ENCODE data around the gene PAPLN. TPM values are rescaled to one million over a fixed set of nuclear protein-coding genes. Genes with fewer than 3 reads are reported as not detected.

PAPLN gene
- total RNA-seq, 1 experiment from 2014 or later: 22.2 TPM

- Histone ChIP-seq H3K4me3 (ENCODE audit: low read depth in 2 of 2, low read length in 2 of 2) (no peak overlapping the region), H3K4me1 (ENCODE audit: control insufficient read depth, insufficient read depth, low read length) (peaks cover 10% of the 10 kb centered on the region), H3K36me3 (ENCODE audit: control insufficient read depth, insufficient read depth, low read length) (no peaks in the 10 kb centered on the region), H3K9me3 (ENCODE audit: control insufficient read depth, insufficient read depth, low read depth, low read length) (no peaks in the 10 kb centered on the region), H3K27me3 (ENCODE audit: control insufficient read depth, insufficient read depth, low read length) (no peaks in the 10 kb centered on the region), H3K27ac (ENCODE audit: low read length) (no peak overlapping the region)
- POLR2A ChIA-PET: no interaction called here
- CTCF ChIA-PET: no interaction called here
- intact Hi-C loops (cut with micrococcal nuclease; ENCODE audit: unreplicated experiment) (no loop called here), in situ Hi-C loops (cut with HindIII; ENCODE audit: low pct_unique_long_range_greater_than_20kb, low sequenced_read_pairs) (no loop called here)
- TF ChIP-seq REST (IDR thresholded peaks at IDR 0.05; ENCODE audit: insufficient read depth in 1 of 2, low read depth in 2 of 2, low read length in 1 of 2) (no peak), POLR2AphosphoS5 (IDR thresholded peaks at IDR 0.05; ENCODE audit: low read depth, low read length) (no peak), CTCF (IDR thresholded peaks at IDR 0.05) (no peak), TCF7L2 (IDR thresholded peaks at IDR 0.05; ENCODE audit: low read depth, low read length) (no peak), SIN3A (IDR thresholded peaks at IDR 0.05; ENCODE audit: borderline replicate concordance, insufficient read depth, low read depth, low read length) (no peak)
- no TSS peak for BruUV-seq (replicated peaks)
- no peak for ATAC-seq
- no peak for DNase-seq (ENCODE audit: low read depth, low spot score)
These were observed 6.4 kb downstream of the PAPLN start for GRCh38 chr14:73243748-73244147.

GRCh38 chr14:73244541-73245290 lies 7.4 kb downstream of the PAPLN start:
- BruUV-seq (replicated peaks): no TSS peak
- peak overlapping the region; percentile 53 to 64; a peak in 3 of 4 replicates for H3K4me3 ChIP-seq (ENCODE audit: low read depth in 2 of 2, low read length in 2 of 2)
- H3K36me3 ChIP-seq (ENCODE audit: control insufficient read depth, insufficient read depth, low read length): no peaks in the 10 kb centered on the region
- peaks cover 5% of the 10 kb centered on the region; the same call in 1 of the 2 replicates for H3K4me1 ChIP-seq (ENCODE audit: control insufficient read depth, insufficient read depth, low read length)
- intact Hi-C loops (cut with micrococcal nuclease; ENCODE audit: unreplicated experiment): no loop called here
- CTCF ChIA-PET: no interaction called here
- H3K27me3 ChIP-seq (ENCODE audit: control insufficient read depth, insufficient read depth, low read length): no peaks in the 10 kb centered on the region
- TF ChIP-seq SIN3A (IDR thresholded peaks at IDR 0.05; ENCODE audit: borderline replicate concordance, insufficient read depth, low read depth, low read length) (no peak), CTCF (IDR thresholded peaks at IDR 0.05) (no peak), POLR2AphosphoS5 (IDR thresholded peaks at IDR 0.05; ENCODE audit: low read depth, low read length) (no peak), REST (IDR thresholded peaks at IDR 0.05; ENCODE audit: insufficient read depth in 1 of 2, low read depth in 2 of 2, low read length in 1 of 2) (no peak), TCF7L2 (IDR thresholded peaks at IDR 0.05; ENCODE audit: low read depth, low read length) (no peak)
- ATAC-seq (peak; percentile 6; the same call in 1 of the 2 replicates), DNase-seq (ENCODE audit: low read depth, low spot score) (no peak)
- H3K9me3 ChIP-seq (ENCODE audit: control insufficient read depth, insufficient read depth, low read depth, low read length): no peaks in the 10 kb centered on the region
- H3K27ac ChIP-seq (ENCODE audit: low read length): no peak overlapping the region
- in situ Hi-C loops (cut with HindIII; ENCODE audit: low pct_unique_long_range_greater_than_20kb, low sequenced_read_pairs): no loop called here
- POLR2A ChIA-PET: no interaction called here
